ENCODE measurements around the gene IFITM2.

IFITM2 gene

GRCh38 chr11:297586-298405 lies 9.8 kb upstream of the IFITM2 start:
- Histone ChIP-seq H3K4me2 (ENCODE audit: low read depth, low read length) (no peak overlapping the region), H3K36me3 (replicated peaks; ENCODE audit: insufficient read depth, low read length) (no peaks in the 10 kb centered on the region), H3K27me3 (replicated peaks; ENCODE audit: insufficient read depth, low read length) (peaks cover 41% of the 10 kb centered on the region), H3K79me2 (ENCODE audit: low read length) (no peaks in the 10 kb centered on the region), H3K27ac (ENCODE audit: low read length) (no peak overlapping the region), H2AFZ (ENCODE audit: low read length) (no peak overlapping the region), H3F3A (ENCODE audit: insufficient read depth, low read length) (no peaks in the 10 kb centered on the region), H3K9me3 (replicated peaks; ENCODE audit: insufficient read depth, low read length) (no peaks in the 10 kb centered on the region), H3K4me1 (ENCODE audit: low read length) (no peaks in the 10 kb centered on the region), H3K4me3 (ENCODE audit: low read length) (no peak overlapping the region), H3K9ac (ENCODE audit: low read length) (no peak overlapping the region), H4K20me1 (ENCODE audit: insufficient read depth, low read length) (no peaks in the 10 kb centered on the region), H3K9me2 (replicated peaks; ENCODE audit: insufficient read depth, low read length) (no peaks in the 10 kb centered on the region)
- DNase-seq: no peak
- TF ChIP-seq EZH2phosphoT487 (IDR thresholded peaks at IDR 0.05; ENCODE audit: low read length) (no peak), EZH2 (optimal IDR thresholded peaks at IDR 0.05; ENCODE audit: low read depth, low read length) (no peak)
- TF ChIP-seq, protein P1, sequence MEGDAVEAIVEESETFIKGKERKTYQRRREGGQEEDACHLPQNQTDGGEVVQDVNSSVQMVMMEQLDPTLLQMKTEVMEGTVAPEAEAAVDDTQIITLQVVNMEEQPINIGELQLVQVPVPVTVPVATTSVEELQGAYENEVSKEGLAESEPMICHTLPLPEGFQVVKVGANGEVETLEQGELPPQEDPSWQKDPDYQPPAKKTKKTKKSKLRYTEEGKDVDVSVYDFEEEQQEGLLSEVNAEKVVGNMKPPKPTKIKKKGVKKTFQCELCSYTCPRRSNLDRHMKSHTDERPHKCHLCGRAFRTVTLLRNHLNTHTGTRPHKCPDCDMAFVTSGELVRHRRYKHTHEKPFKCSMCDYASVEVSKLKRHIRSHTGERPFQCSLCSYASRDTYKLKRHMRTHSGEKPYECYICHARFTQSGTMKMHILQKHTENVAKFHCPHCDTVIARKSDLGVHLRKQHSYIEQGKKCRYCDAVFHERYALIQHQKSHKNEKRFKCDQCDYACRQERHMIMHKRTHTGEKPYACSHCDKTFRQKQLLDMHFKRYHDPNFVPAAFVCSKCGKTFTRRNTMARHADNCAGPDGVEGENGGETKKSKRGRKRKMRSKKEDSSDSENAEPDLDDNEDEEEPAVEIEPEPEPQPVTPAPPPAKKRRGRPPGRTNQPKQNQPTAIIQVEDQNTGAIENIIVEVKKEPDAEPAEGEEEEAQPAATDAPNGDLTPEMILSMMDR (IDR thresholded peaks at IDR 0.05; ENCODE audit: low read length): no peak

DNA sequence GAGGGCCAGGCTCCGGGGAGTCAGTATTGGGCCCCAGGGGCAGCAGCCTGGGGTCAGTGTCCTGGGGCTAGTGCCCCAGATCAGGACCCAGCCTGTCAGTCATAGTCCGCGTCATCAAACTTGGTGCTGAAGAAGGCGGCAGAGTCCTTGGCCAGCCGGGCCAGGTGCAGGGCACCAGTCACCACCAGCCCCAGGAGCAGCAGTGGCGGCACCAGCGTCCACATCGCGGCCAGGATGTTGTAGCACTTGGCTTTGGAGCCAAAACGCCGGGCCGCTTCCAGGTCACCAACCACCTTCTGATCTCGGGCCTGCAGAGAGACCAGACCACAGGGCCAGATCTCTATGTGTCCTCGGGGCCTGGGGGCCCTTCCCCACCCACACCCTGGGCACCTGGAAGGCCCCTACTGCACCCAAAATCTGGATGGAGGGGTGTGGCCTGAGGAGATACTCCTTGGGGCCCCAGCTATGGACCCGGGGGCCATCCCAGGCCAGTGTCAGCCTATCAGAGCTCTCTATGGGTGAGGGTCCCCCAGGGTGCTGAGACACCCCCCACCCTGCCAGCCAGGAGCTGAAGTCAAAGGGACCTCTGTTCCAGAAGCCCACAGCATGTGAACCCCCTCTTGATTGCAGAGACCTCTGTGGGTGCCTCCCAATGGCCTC lies 9.1 kb upstream of the IFITM2 start:
- Histone ChIP-seq H3K27me3 (replicated peaks; ENCODE audit: insufficient read depth, low read length) (peaks cover 49% of the 10 kb centered on the region), H3K9me3 (replicated peaks; ENCODE audit: insufficient read depth, low read length) (no peaks in the 10 kb centered on the region), H3K36me3 (replicated peaks; ENCODE audit: insufficient read depth, low read length) (no peaks in the 10 kb centered on the region), H3K4me3 (ENCODE audit: low read length) (no peak overlapping the region), H3K4me1 (ENCODE audit: low read length) (no peaks in the 10 kb centered on the region), H4K20me1 (ENCODE audit: insufficient read depth, low read length) (no peaks in the 10 kb centered on the region), H3K4me2 (ENCODE audit: low read depth, low read length) (no peak overlapping the region), H3F3A (ENCODE audit: insufficient read depth, low read length) (no peaks in the 10 kb centered on the region), H3K79me2 (ENCODE audit: low read length) (no peaks in the 10 kb centered on the region), H3K9me2 (replicated peaks; ENCODE audit: insufficient read depth, low read length) (no peaks in the 10 kb centered on the region), H3K27ac (ENCODE audit: low read length) (no peak overlapping the region), H3K9ac (ENCODE audit: low read length) (no peak overlapping the region), H2AFZ (ENCODE audit: low read length) (no peak overlapping the region)
- no peak for TF ChIP-seq EZH2 (optimal IDR thresholded peaks at IDR 0.05; ENCODE audit: low read depth, low read length)
- no peak for TF ChIP-seq EZH2phosphoT487 (IDR thresholded peaks at IDR 0.05; ENCODE audit: low read length)
- TF ChIP-seq, protein P1 (IDR thresholded peaks at IDR 0.05; ENCODE audit: low read length): no peak
- DNase-seq: no peak

DNA sequence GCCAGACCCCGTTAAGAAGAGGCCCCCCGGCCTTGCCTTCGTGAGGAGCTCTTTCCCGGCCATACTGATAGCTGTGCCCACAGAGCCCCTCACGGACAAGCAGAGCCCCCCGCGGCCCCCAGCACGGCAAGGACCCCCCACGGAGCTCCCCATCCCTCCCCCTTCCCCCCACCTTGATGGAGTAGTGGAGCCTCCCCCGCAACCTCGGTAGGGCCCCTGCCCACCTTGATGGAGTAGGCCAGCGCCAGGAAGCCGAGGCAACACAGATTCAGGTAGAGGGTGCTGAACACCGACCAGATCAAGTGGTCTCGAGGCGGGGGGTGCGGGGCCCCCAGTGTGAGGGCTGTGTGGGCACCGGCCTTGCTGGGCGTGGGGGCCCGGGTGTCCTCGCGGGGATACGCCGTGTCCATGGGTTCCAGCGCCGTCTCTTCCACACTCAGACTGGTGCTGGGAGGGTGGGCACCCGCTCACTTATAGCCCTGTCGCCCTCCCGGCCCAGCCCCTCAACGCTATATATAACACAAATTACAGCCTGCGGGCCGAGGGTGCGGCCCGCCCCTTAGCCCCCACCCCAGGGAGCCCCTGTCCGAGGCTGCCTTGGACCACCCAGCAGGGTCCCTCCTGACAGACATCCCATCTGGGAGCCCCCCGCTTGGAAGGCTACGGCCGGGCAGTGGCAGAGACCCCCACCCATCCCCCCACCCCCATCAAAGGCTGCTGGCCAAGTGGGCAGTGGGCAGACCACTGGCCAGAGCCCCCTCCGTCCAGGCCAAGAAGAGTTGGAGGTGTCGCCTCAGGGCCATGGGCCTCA lies 8.3 kb upstream of the IFITM2 start, which contains the start of gene IFITM5:
Gene IFITM5 (minus strand): TSS at position 446 of the 811 bp plus-strand sequence. CDS start 36 bp downstream, at position 410.
- no peaks in the 10 kb centered on the region for H3K36me3 ChIP-seq (replicated peaks; ENCODE audit: insufficient read depth, low read length)
- no peak within 1 kb of the TSS for H3K4me3 ChIP-seq (ENCODE audit: low read length)
- no peak within 1 kb of the TSS for H3K4me2 ChIP-seq (ENCODE audit: low read depth, low read length)
- H3K4me1 ChIP-seq (ENCODE audit: low read length): no peaks in the 10 kb centered on the region
- no peaks in the 10 kb centered on the region for H3F3A ChIP-seq (ENCODE audit: insufficient read depth, low read length)
- H3K27ac ChIP-seq (ENCODE audit: low read length): no peak within 1 kb of the TSS
- no peak within 1 kb of the TSS for H2AFZ ChIP-seq (ENCODE audit: low read length)
- H3K9me2 ChIP-seq (replicated peaks; ENCODE audit: insufficient read depth, low read length): no peaks in the 10 kb centered on the region
- DNase-seq: no peak
- H3K27me3 ChIP-seq (replicated peaks; ENCODE audit: insufficient read depth, low read length): peaks cover 52% of the 10 kb centered on the region
- no peaks in the 10 kb centered on the region for H4K20me1 ChIP-seq (ENCODE audit: insufficient read depth, low read length)
- no peaks in the 10 kb centered on the region for H3K9me3 ChIP-seq (replicated peaks; ENCODE audit: insufficient read depth, low read length)
- no peaks in the 10 kb centered on the region for H3K79me2 ChIP-seq (ENCODE audit: low read length)
- TF ChIP-seq, protein P1 (IDR thresholded peaks at IDR 0.05; ENCODE audit: low read length): no peak
- TF ChIP-seq EZH2phosphoT487 (IDR thresholded peaks at IDR 0.05; ENCODE audit: low read length): no peak
- no peak for TF ChIP-seq EZH2 (optimal IDR thresholded peaks at IDR 0.05; ENCODE audit: low read depth, low read length)
- no peak within 1 kb of the TSS for H3K9ac ChIP-seq (ENCODE audit: low read length)

Measured in MM.1S (cell line).